OCI-LY1 (cell line): ENCODE results near the gene CCDC102A.

Experiments
- H2AFZ ChIP-seq: fragments of 200-600 bp; sonication (generic), shearing (Covaris generic); 2 replicates; pipeline ENCODE4 v1.6.0; 2014; ENCODE audit warnings: antibody characterized with exemption, mild to moderate bottlenecking, low read length
- H3F3A ChIP-seq: fragments of 200-600 bp; sonication (generic), shearing (Covaris generic); 2 replicates; pipeline ENCODE4 v1.6.0; 2014; ENCODE audit warnings: mild to moderate bottlenecking, antibody characterized with exemption, low read length, moderate library complexity; ENCODE audit not compliant: insufficient read depth
- H3K27ac ChIP-seq: fragments of 200-600 bp; sonication (generic); 2 replicates; pipeline ENCODE4 v1.5.1; 2014; ENCODE audit warnings: low read length, mixed run types, mild to moderate bottlenecking, low read depth; ENCODE audit not compliant: poor library complexity, severe bottlenecking
- H3K27me3 ChIP-seq: fragments of 200-600 bp; sonication (generic); 2 replicates; pipeline ENCODE4 v1.6.0; 2014; ENCODE audit warnings: antibody characterized with exemption, mild to moderate bottlenecking, low read length, moderate library complexity; ENCODE audit not compliant: insufficient read depth
- H3K36me3 ChIP-seq: fragments of 200-600 bp; sonication (generic); 2 replicates; pipeline ENCODE4 v1.6.1; 2014; ENCODE audit warnings: mild to moderate bottlenecking, antibody characterized with exemption, low read length, moderate library complexity, mixed read lengths; ENCODE audit not compliant: insufficient read depth
- H3K4me1 ChIP-seq: fragments of 200-600 bp; sonication (generic); 2 replicates; pipeline ENCODE4 v1.5.1; 2014; ENCODE audit warnings: mild to moderate bottlenecking, low read length, moderate library complexity; ENCODE audit not compliant: insufficient read depth, severe bottlenecking
- H3K4me2 ChIP-seq: fragments of 200-600 bp; sonication (generic), shearing (Covaris generic); 2 replicates; pipeline ENCODE4 v1.6.1; 2014; ENCODE audit warnings: low read length
- H3K4me3 ChIP-seq: fragments of 200-600 bp; sonication (generic); 2 replicates; pipeline ENCODE4 v1.5.1; 2014; ENCODE audit warnings: low read length, low read depth, mild to moderate bottlenecking, mixed read lengths; ENCODE audit not compliant: poor library complexity, severe bottlenecking
- H3K79me2 ChIP-seq: fragments of 200-600 bp; shearing (Covaris generic); 2 replicates; pipeline ENCODE4 v1.6.1; 2016; ENCODE audit warnings: mixed run types, low read length, mixed read lengths; ENCODE audit not compliant: insufficient read depth
- H3K9ac ChIP-seq: fragments of 200-600 bp; sonication (generic), shearing (Covaris generic); 2 replicates; pipeline ENCODE4 v1.6.1; 2014; ENCODE audit warnings: mild to moderate bottlenecking, low read length, mixed read lengths
- H3K9me2 ChIP-seq: fragments of 200-600 bp; sonication (generic), shearing (Covaris generic); 2 replicates; pipeline ENCODE4 v1.6.1; 2014; ENCODE audit warnings: low read depth, mild to moderate bottlenecking, low read length, mixed read lengths
- H3K9me3 ChIP-seq: fragments of 200-600 bp; shearing (Covaris generic); 2 replicates; pipeline ENCODE4 v1.6.1; 2014; ENCODE audit warnings: low read length, mixed read lengths
- H4K20me1 ChIP-seq: fragments of 200-600 bp; sonication (generic), shearing (Covaris generic); 2 replicates; pipeline ENCODE4 v1.6.0; 2016; ENCODE audit warnings: mild to moderate bottlenecking, low read length; ENCODE audit not compliant: insufficient read depth
- CTCF ChIP-seq: fragments of 200-600 bp; sonication (generic), shearing (Covaris generic); IDR thresholded peaks from 2 replicates; pipeline ENCODE4 v1.5.1; 2017; ENCODE audit warnings: mild to moderate bottlenecking, antibody characterized with exemption, low read length, moderate library complexity, mixed read lengths
- EZH2 ChIP-seq: fragments of 200-600 bp; sonication (generic), shearing (Covaris generic); IDR thresholded peaks from 2 replicates; pipeline ENCODE4 v1.8.0; 2017; ENCODE audit warnings: borderline replicate concordance, mixed run types, mild to moderate bottlenecking, antibody characterized with exemption, low read length, moderate library complexity, mixed read lengths

CCDC102A gene

DNA sequence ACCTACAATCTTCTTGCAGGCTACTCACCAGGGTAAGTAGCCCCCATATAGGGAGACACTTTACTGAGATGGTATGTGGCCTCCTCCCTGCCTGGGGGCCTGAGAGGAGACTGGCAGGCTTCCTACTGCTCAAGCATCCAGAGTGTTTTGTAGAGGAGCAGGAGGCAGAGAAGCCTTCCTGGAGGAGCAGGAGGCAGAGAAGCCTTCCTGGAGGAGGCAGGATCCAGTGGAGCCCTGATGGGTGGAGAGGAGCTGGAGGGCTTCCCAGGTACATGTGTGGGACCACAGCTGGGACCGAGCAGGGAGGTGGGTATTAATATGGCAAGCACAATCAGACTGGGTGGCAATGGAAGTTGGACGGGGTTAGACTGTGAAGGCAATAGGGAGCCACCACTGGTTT is 4.0 kb upstream of the CCDC102A start:
- no peak overlapping the region for H3K9ac ChIP-seq
- no peaks in the 10 kb centered on the region for H4K20me1 ChIP-seq
- H3K27ac ChIP-seq: no peak overlapping the region
- no peak overlapping the region for H2AFZ ChIP-seq
- H3F3A ChIP-seq: no peaks in the 10 kb centered on the region
- no peaks in the 10 kb centered on the region for H3K36me3 ChIP-seq
- H3K9me3 ChIP-seq: no peaks in the 10 kb centered on the region
- H3K4me2 ChIP-seq: no peak overlapping the region
- TF ChIP-seq CTCF: no peak
- TF ChIP-seq EZH2: no peak
- H3K4me3 ChIP-seq: no peak overlapping the region
- H3K9me2 ChIP-seq: no peaks in the 10 kb centered on the region
- H3K79me2 ChIP-seq: no peaks in the 10 kb centered on the region
- H3K27me3 ChIP-seq: no peaks in the 10 kb centered on the region
- peaks cover 15% of the 10 kb centered on the region for H3K4me1 ChIP-seq

DNA sequence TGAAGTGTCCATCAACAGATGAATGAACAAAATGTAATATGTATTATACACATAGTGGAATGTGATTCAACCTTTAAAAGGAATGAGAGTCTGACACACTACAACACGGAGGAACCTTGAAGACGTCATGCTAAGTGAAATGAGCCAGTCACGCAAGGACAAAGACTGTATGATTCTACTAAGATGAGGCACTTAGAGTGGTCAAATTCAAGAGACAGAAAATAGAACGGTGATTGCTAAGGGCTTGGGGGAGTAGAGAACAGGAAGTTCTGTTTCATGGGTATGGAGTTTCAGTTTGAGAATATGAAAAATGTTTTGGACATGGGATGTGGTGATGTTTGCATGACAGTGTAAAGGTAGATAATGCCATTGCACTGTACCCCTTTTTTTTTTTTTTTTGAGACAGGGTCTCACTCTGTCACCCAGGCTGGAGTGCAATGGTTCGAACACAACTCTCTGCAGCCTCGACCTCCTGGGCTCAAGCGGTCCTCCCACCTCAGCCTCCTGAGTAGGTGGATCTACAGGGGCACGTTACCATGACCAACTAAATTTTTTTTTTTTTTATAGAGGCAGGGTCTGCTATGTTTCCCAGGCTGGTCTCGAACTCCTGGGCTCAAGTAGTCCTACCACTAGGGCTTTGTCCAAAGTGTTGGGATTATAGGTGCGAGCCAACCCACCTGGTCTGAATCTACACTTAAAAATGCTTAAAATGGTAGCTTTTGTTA is 2.9 kb upstream of the CCDC102A start:
- no peaks in the 10 kb centered on the region for H4K20me1 ChIP-seq
- H3K9me2 ChIP-seq: no peaks in the 10 kb centered on the region

GRCh38 chr16:57538235-57538721 is 1.9 kb upstream of the CCDC102A start:
- H2AFZ ChIP-seq: no peak overlapping the region
- H3K9ac ChIP-seq: no peak overlapping the region
- H3K9me3 ChIP-seq: no peaks in the 10 kb centered on the region
- no peak overlapping the region for H3K4me3 ChIP-seq
- no peaks in the 10 kb centered on the region for H3K9me2 ChIP-seq
- H3K79me2 ChIP-seq: no peaks in the 10 kb centered on the region
- H3K4me1 ChIP-seq: peaks cover 15% of the 10 kb centered on the region
- no peak for TF ChIP-seq CTCF
- no peak for TF ChIP-seq EZH2
- H3K36me3 ChIP-seq: no peaks in the 10 kb centered on the region
- no peaks in the 10 kb centered on the region for H3F3A ChIP-seq
- no peak overlapping the region for H3K4me2 ChIP-seq
- no peaks in the 10 kb centered on the region for H4K20me1 ChIP-seq
- no peak overlapping the region for H3K27ac ChIP-seq
- H3K27me3 ChIP-seq: no peaks in the 10 kb centered on the region

More for the DNA sequence above, 2.9 kb upstream of the CCDC102A start:
- Histone ChIP-seq H2AFZ (no peak overlapping the region), H3K4me2 (no peak overlapping the region), H3F3A (no peaks in the 10 kb centered on the region), H3K36me3 (no peaks in the 10 kb centered on the region), H3K27ac (no peak overlapping the region), H3K9me3 (no peaks in the 10 kb centered on the region), H3K79me2 (no peaks in the 10 kb centered on the region), H3K9ac (no peak overlapping the region), H3K27me3 (no peaks in the 10 kb centered on the region), H3K4me3 (no peak overlapping the region), H3K4me1 (peaks cover 15% of the 10 kb centered on the region)
- TF ChIP-seq EZH2 (no peak), CTCF (no peak)
